Measurements from ENCODE around the gene GPR35. TPM values are rescaled to one million over a fixed set of nuclear protein-coding genes. Genes with fewer than 3 reads are reported as not detected.

GPR35 gene
- total RNA-seq, 1 experiment from 2014 or later, result 0.22 TPM

DNA sequence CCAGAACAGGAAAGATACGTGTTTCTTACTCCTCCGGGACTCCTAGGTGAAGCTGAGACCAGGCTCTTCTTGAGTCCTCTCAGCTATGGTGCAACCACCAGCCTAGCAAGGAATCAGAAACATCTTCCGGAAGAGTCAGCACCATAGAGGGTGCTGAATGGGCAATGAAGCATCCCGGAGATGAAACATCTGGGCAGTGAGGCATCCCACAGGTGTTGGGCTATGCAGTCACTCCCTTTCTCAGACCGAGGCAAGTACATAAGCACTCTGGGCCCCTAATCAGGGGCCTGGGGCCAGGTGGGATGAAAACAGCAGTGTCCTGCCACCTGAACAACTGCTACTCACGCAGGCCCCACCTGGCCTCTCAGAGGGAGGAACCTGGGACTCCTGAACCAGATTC lies 40.2 kb upstream of the GPR35 start:
- ATAC-seq (no peak), DNase-seq (ENCODE audit: low spot score) (no peak)
- peak overlapping the region; percentile 97 for H3K4me3 Mint-ChIP-seq
- no peaks in the 10 kb centered on the region; the same call in 1 of the 2 replicates for H3K36me3 Mint-ChIP-seq
- peak overlapping the region; percentile 84 for H3K27ac Mint-ChIP-seq
- ChIA-PET POLR2A (interaction anchor here (0.6 to 1.4 kb wide), 2 partner anchors 37 to 1062 kb away, joined by 3 to 5 read pairs; no protein-coding TSS in a partner anchor), CTCF (interaction anchor here (0.9 to 4.0 kb wide), 7 partner anchors 16 to 65 kb away, joined by 3 to 40 read pairs (median 12); partner anchors contain the start of gene RNPEPL1)
- peaks cover 34% of the 10 kb centered on the region for H3K4me1 Mint-ChIP-seq
- TF ChIP-seq, protein P1, sequence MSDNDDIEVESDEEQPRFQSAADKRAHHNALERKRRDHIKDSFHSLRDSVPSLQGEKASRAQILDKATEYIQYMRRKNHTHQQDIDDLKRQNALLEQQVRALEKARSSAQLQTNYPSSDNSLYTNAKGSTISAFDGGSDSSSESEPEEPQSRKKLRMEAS (CRISPR knock-in tag; IDR thresholded peaks at IDR 0.05), result no peak
- TF ChIP-seq FOXK1 (CRISPR knock-in tag; IDR thresholded peaks at IDR 0.05) (no peak), MXD4 (CRISPR knock-in tag; IDR thresholded peaks at IDR 0.05; ENCODE audit: borderline replicate concordance) (no peak), TCF7 (CRISPR knock-in tag; IDR thresholded peaks at IDR 0.05; ENCODE audit: low read depth) (no peak), MYBL2 (CRISPR knock-in tag; IDR thresholded peaks at IDR 0.05) (no peak), CREM (CRISPR knock-in tag; IDR thresholded peaks at IDR 0.05) (no peak), NFATC4 (CRISPR knock-in tag; IDR thresholded peaks at IDR 0.05) (no peak), NR3C1 (CRISPR knock-in tag; conservative IDR thresholded peaks at IDR 0.05; ENCODE audit: low read depth) (no peak), SP1 (CRISPR knock-in tag; conservative IDR thresholded peaks at IDR 0.05) (no peak), ZNF396 (CRISPR knock-in tag; IDR thresholded peaks at IDR 0.05; ENCODE audit: borderline replicate concordance) (no peak)
- TF ChIP-seq, protein P2, sequence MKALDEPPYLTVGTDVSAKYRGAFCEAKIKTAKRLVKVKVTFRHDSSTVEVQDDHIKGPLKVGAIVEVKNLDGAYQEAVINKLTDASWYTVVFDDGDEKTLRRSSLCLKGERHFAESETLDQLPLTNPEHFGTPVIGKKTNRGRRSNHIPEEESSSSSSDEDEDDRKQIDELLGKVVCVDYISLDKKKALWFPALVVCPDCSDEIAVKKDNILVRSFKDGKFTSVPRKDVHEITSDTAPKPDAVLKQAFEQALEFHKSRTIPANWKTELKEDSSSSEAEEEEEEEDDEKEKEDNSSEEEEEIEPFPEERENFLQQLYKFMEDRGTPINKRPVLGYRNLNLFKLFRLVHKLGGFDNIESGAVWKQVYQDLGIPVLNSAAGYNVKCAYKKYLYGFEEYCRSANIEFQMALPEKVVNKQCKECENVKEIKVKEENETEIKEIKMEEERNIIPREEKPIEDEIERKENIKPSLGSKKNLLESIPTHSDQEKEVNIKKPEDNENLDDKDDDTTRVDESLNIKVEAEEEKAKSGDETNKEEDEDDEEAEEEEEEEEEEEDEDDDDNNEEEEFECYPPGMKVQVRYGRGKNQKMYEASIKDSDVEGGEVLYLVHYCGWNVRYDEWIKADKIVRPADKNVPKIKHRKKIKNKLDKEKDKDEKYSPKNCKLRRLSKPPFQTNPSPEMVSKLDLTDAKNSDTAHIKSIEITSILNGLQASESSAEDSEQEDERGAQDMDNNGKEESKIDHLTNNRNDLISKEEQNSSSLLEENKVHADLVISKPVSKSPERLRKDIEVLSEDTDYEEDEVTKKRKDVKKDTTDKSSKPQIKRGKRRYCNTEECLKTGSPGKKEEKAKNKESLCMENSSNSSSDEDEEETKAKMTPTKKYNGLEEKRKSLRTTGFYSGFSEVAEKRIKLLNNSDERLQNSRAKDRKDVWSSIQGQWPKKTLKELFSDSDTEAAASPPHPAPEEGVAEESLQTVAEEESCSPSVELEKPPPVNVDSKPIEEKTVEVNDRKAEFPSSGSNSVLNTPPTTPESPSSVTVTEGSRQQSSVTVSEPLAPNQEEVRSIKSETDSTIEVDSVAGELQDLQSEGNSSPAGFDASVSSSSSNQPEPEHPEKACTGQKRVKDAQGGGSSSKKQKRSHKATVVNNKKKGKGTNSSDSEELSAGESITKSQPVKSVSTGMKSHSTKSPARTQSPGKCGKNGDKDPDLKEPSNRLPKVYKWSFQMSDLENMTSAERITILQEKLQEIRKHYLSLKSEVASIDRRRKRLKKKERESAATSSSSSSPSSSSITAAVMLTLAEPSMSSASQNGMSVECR (CRISPR knock-in tag; IDR thresholded peaks at IDR 0.05; ENCODE audit: borderline replicate concordance), result no peak
- TF ChIP-seq, protein P3, sequence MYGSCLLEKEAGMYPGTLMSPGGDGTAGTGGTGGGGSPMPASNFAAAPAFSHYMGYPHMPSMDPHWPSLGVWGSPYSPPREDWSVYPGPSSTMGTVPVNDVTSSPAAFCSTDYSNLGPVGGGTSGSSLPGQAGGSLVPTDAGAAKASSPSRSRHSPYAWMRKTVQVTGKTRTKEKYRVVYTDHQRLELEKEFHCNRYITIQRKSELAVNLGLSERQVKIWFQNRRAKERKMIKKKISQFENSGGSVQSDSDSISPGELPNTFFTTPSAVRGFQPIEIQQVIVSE (CRISPR knock-in tag; IDR thresholded peaks at IDR 0.05; ENCODE audit: borderline replicate concordance), result no peak
- TF ChIP-seq, protein P4, sequence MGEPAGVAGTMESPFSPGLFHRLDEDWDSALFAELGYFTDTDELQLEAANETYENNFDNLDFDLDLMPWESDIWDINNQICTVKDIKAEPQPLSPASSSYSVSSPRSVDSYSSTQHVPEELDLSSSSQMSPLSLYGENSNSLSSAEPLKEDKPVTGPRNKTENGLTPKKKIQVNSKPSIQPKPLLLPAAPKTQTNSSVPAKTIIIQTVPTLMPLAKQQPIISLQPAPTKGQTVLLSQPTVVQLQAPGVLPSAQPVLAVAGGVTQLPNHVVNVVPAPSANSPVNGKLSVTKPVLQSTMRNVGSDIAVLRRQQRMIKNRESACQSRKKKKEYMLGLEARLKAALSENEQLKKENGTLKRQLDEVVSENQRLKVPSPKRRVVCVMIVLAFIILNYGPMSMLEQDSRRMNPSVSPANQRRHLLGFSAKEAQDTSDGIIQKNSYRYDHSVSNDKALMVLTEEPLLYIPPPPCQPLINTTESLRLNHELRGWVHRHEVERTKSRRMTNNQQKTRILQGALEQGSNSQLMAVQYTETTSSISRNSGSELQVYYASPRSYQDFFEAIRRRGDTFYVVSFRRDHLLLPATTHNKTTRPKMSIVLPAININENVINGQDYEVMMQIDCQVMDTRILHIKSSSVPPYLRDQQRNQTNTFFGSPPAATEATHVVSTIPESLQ (CRISPR knock-in tag; IDR thresholded peaks at IDR 0.05), result no peak
- H3K9me3 Mint-ChIP-seq, result no peaks in the 10 kb centered on the region
- H3K27me3 Mint-ChIP-seq (ENCODE audit: low read depth), result no peaks in the 10 kb centered on the region

DNA sequence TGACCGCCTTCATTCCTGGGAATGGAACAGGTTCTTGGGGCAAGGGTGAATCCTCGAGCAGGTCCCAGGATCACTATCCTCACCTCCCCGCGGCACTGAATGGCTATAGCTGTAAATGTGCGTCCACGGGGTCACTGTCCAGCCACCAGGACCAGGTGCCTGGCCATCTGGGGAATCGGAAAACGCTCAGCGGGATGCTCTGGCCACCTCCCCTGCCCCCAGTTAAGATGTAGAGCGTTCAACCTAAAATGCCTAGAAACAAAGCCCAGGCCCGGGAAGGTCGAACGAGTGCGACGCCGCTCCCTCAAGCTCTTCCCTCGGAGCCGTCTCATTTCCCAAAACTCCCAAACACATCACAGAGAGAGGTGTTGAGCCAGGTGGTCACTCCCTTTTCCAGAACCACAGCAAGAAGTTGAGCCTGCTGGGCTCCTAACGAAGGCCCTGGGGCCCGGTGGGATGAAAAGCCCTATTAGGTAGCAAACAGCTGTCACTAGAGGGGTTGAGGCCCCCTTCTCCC lies 39.5 kb upstream of the GPR35 start:
- H3K4me1 Mint-ChIP-seq, result peaks cover 32% of the 10 kb centered on the region
- no peaks in the 10 kb centered on the region for H3K9me3 Mint-ChIP-seq
- ChIA-PET POLR2A (interaction anchor here (0.6 to 1.4 kb wide), 4 partner anchors 19 to 1061 kb away, joined by 3 to 6 read pairs (median 5); partner anchors contain the start of gene DUSP28), CTCF (interaction anchor here (0.8 to 4.0 kb wide), 12 partner anchors 9 to 255 kb away, joined by 3 to 40 read pairs (median 6); partner anchors contain the start of genes ANKMY1 and RNPEPL1)
- ATAC-seq (no peak), DNase-seq (ENCODE audit: low spot score) (no peak)
- no peaks in the 10 kb centered on the region for H3K27me3 Mint-ChIP-seq (ENCODE audit: low read depth)
- H3K4me3 Mint-ChIP-seq, result peak overlapping the region; percentile 97
- H3K36me3 Mint-ChIP-seq, result no peaks in the 10 kb centered on the region; the same call in 1 of the 2 replicates
- TF ChIP-seq, protein P5, sequence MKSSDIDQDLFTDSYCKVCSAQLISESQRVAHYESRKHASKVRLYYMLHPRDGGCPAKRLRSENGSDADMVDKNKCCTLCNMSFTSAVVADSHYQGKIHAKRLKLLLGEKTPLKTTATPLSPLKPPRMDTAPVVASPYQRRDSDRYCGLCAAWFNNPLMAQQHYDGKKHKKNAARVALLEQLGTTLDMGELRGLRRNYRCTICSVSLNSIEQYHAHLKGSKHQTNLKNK (CRISPR knock-in tag; IDR thresholded peaks at IDR 0.05), result no peak
- peak; percentile 70; the same call in 1 of the 2 replicates for TF ChIP-seq FOXP1 (CRISPR knock-in tag; IDR thresholded peaks at IDR 0.05; ENCODE audit: borderline replicate concordance)
- H3K27ac Mint-ChIP-seq, result peak overlapping the region; percentile 86
